GM23338 (cell line): ENCODE data around the gene DDX39A. TPM values are rescaled to one million over a fixed set of nuclear protein-coding genes. Genes with fewer than 3 reads are reported as not detected.
"Not testable (repeated sequence)": the region's sequence is repeated elsewhere in the genome, so short reads cannot be mapped to it uniquely, and the experiment has no call there.

Experiments used
- ATAC-seq: fragments of 200-7000 bp; cut with Tn5 transposase; 3 replicates; pipeline ENCODE4 v1.9.1; 2020
- DNase-seq: peaks from one replicate; pipeline ENCODE4 v3.0.0-alpha.2; 2015; ENCODE audit warnings: low spot score
- H2AFZ ChIP-seq: fragments of 200-600 bp; sonication (generic); 2 replicates; pipeline ENCODE4 v1.8.0; 2016; ENCODE audit warnings: antibody characterized with exemption, mild to moderate bottlenecking, moderate library complexity
- H3F3A ChIP-seq: fragments of 200-600 bp; sonication (generic); replicated peaks from 2 replicates; pipeline ENCODE4 v1.8.0; 2017; ENCODE audit warnings: antibody characterized with exemption, mixed run types, low read depth
- H3K27ac ChIP-seq: fragments of 200-600 bp; sonication (generic); 2 replicates; pipeline ENCODE4 v1.6.1; 2016; ENCODE audit warnings: low read depth
- H3K27me3 ChIP-seq: fragments of 200-600 bp; sonication (generic); 2 replicates; pipeline ENCODE4 v1.8.0; 2016; ENCODE audit warnings: mild to moderate bottlenecking, mixed run types, moderate library complexity; ENCODE audit not compliant: insufficient read depth
- H3K36me3 ChIP-seq: fragments of 200-600 bp; sonication (generic); 2 replicates; pipeline ENCODE4 v1.8.0; 2016; ENCODE audit warnings: mild to moderate bottlenecking; ENCODE audit not compliant: insufficient read depth
- H3K4me1 ChIP-seq: fragments of 200-600 bp; sonication (generic); 2 replicates; pipeline ENCODE4 v1.8.0; 2016; ENCODE audit warnings: mild to moderate bottlenecking, moderate library complexity; ENCODE audit not compliant: insufficient read depth
- H3K4me2 ChIP-seq: fragments of 200-600 bp; sonication (generic); 2 replicates; pipeline ENCODE4 v1.7.1; 2017; ENCODE audit warnings: mixed run types
- H3K4me3 ChIP-seq: fragments of 200-600 bp; sonication (generic); 2 replicates; pipeline ENCODE4 v1.6.1; 2016; ENCODE audit warnings: mixed run types
- H3K79me2 ChIP-seq: fragments of 200-600 bp; sonication (generic); replicated peaks from 2 replicates; pipeline ENCODE4 v1.8.0; 2017; ENCODE audit warnings: mild to moderate bottlenecking; ENCODE audit not compliant: insufficient read depth
- H3K9me2 ChIP-seq: fragments of 200-600 bp; sonication (generic); 2 replicates; pipeline ENCODE4 v1.8.0; 2017; ENCODE audit not compliant: insufficient read depth
- H4K20me1 ChIP-seq: fragments of 200-600 bp; sonication (generic); replicated peaks from 2 replicates; pipeline ENCODE4 v1.8.0; 2017; ENCODE audit warnings: mild to moderate bottlenecking; ENCODE audit not compliant: insufficient read depth
- H3K27ac Mint-ChIP-seq: 2 replicates; pipeline ENCODE4 v1.8.0; 2020; ENCODE audit warnings: inconsistent platforms, mild to moderate bottlenecking, moderate library complexity, mixed read lengths
- H3K27me3 Mint-ChIP-seq: 3 replicates; pipeline ENCODE4 v1.8.0; 2022; ENCODE audit warnings: low read depth, mild to moderate bottlenecking, moderate library complexity, mixed read lengths, inconsistent platforms; ENCODE audit not compliant: insufficient read depth, poor library complexity
- H3K36me3 Mint-ChIP-seq: 3 replicates; pipeline ENCODE4 v1.8.0; 2021; ENCODE audit warnings: low read depth, mild to moderate bottlenecking, inconsistent platforms, moderate library complexity, mixed read lengths
- H3K4me1 Mint-ChIP-seq: 3 replicates; pipeline ENCODE4 v1.8.0; 2020; ENCODE audit warnings: mild to moderate bottlenecking, inconsistent platforms, mixed read lengths
- H3K4me3 Mint-ChIP-seq: 3 replicates; pipeline ENCODE4 v1.8.0; 2021; ENCODE audit warnings: moderate library complexity, mild to moderate bottlenecking, inconsistent platforms, mixed read lengths
- H3K9me3 Mint-ChIP-seq: 3 replicates; pipeline ENCODE4 v1.8.0; 2020; ENCODE audit warnings: moderate library complexity, mild to moderate bottlenecking, inconsistent platforms, mixed read lengths
- CREB1 ChIP-seq: fragments of 250-450 bp; sonication (Bioruptor Pico); IDR thresholded peaks from 2 replicates; pipeline ENCODE4 v1.5.0; 2020; ENCODE audit warnings: low read depth, mild to moderate bottlenecking, moderate library complexity
- EZH2 ChIP-seq: fragments of 200-600 bp; sonication (generic); IDR thresholded peaks from one replicate; pipeline ENCODE4 v1.8.0; 2017; ENCODE audit warnings: antibody characterized with exemption, mild to moderate bottlenecking, low read depth; ENCODE audit not compliant: unreplicated experiment
- EZH2phosphoT487 ChIP-seq: fragments of 200-600 bp; sonication (generic); IDR thresholded peaks from one replicate; pipeline ENCODE4 v1.8.1; 2018; ENCODE audit warnings: antibody characterized with exemption; ENCODE audit not compliant: unreplicated experiment
- JUNB ChIP-seq: IDR thresholded peaks from one replicate; pipeline ENCODE4 v1.6.1; 2016; ENCODE audit warnings: antibody characterized with exemption; ENCODE audit not compliant: unreplicated experiment
- NANOG ChIP-seq: IDR thresholded peaks from 2 replicates; pipeline ENCODE4 v1.6.1; 2016; ENCODE audit warnings: antibody characterized with exemption, borderline replicate concordance
- POLR2AphosphoS5 ChIP-seq: IDR thresholded peaks from 2 replicates; pipeline ENCODE4 v1.6.1; 2016; ENCODE audit warnings: antibody characterized with exemption, low read depth
- STAT1 ChIP-seq: IDR thresholded peaks from one replicate; pipeline ENCODE4 v1.6.1; 2016; ENCODE audit warnings: antibody characterized with exemption; ENCODE audit not compliant: unreplicated experiment
- ZNF114 ChIP-seq: fragments of 250-450 bp; sonication (Bioruptor Pico); IDR thresholded peaks from 2 replicates; pipeline ENCODE4 v1.5.0; 2020; ENCODE audit warnings: mild to moderate bottlenecking, moderate library complexity
- ZNF331 ChIP-seq: fragments of 250-450 bp; sonication (Bioruptor Pico); IDR thresholded peaks from 2 replicates; pipeline ENCODE4 v1.5.0; 2020; ENCODE audit warnings: low read depth, mild to moderate bottlenecking, moderate library complexity
- ZNF462 ChIP-seq: fragments of 250-450 bp; sonication (Bioruptor Pico); IDR thresholded peaks from 2 replicates; pipeline ENCODE4 v1.5.0; 2020; ENCODE audit warnings: mild to moderate bottlenecking, moderate library complexity
- polyA plus RNA-seq: library from polyadenylated mRNA; unstranded; fragments of >200 nt; fragmentation: Nextera tagmentation; extraction: Ambion mirVana; gene quantifications from 2 replicates; pipeline ENCODE4 v1.2.1, GENCODE V29; 2016
- total RNA-seq: library from RNA; depleted of rRNA; stranded (reverse); fragments of >200 nt; shearing (Covaris generic); gene quantifications from 2 replicates; pipeline ENCODE4 v1.2.3, GENCODE V29; 2014

The DDX39A gene
- total and polyA plus RNA-seq, 2 experiments from 2014 or later: 195 to 196 TPM

- TF ChIP-seq ZNF462 (CRISPR knock-in tag) (no peak), NANOG (no peak), ZNF114 (CRISPR knock-in tag) (no peak), JUNB (no peak), EZH2phosphoT487 (no peak), CREB1 (CRISPR knock-in tag) (no peak), STAT1 (no peak), POLR2AphosphoS5 (no peak), ZNF331 (CRISPR knock-in tag) (no peak), EZH2 (no peak)
Measured at GRCh38 chr19:14375055-14375581, 44.0 kb downstream of the DDX39A start (continued).

GRCh38 chr19:14374313-14374712, 44.8 kb downstream of the DDX39A start:
- not testable (repeated sequence) for H3K4me2 ChIP-seq, ATAC-seq, H2AFZ ChIP-seq, H3K27me3 ChIP-seq, H3K27ac ChIP-seq, H3K36me3 Mint-ChIP-seq, H3K4me3 ChIP-seq, DNase-seq, H3K79me2 ChIP-seq, H3F3A ChIP-seq, H4K20me1 ChIP-seq, H3K9me2 ChIP-seq, H3K36me3 ChIP-seq, H3K4me3 Mint-ChIP-seq, H3K9me3 Mint-ChIP-seq, H3K27ac Mint-ChIP-seq
- peaks cover 14% of the 10 kb centered on the region; the same call in 1 of the 2 replicates for H3K4me1 ChIP-seq
- H3K27me3 Mint-ChIP-seq: peaks cover 13% of the 10 kb centered on the region
- H3K4me1 Mint-ChIP-seq: peaks cover 24% of the 10 kb centered on the region

GRCh38 chr19:14372384-14373077, 46.6 kb downstream of the DDX39A start:
- Mint-ChIP-seq H3K27me3 (peaks cover 12% of the 10 kb centered on the region), H3K4me1 (peaks cover 13% of the 10 kb centered on the region)
- not testable (repeated sequence) for H3K4me3 Mint-ChIP-seq, H3K27ac ChIP-seq, H3K4me2 ChIP-seq, H3K27me3 ChIP-seq, ATAC-seq, DNase-seq, H3K4me3 ChIP-seq, H3K9me3 Mint-ChIP-seq, H3F3A ChIP-seq, H3K36me3 Mint-ChIP-seq, H3K4me1 ChIP-seq, H4K20me1 ChIP-seq, H3K9me2 ChIP-seq, H3K36me3 ChIP-seq, H3K79me2 ChIP-seq, H3K27ac Mint-ChIP-seq
- 0 out of 2 replicates have a peak overlapping the region, but pooled peaks have one; percentile 52 for H2AFZ ChIP-seq
